Peyer's patch (tissue), 4 donors: ENCODE data around the gene USP34.

Source experiments
- POLR2A ChIP-seq, 2 donors: fragments of 450-650 bp; IDR thresholded peaks; one replicate each; pipeline ENCODE4 v1.5.1; 2017; ENCODE audit warnings: antibody characterized with exemption in 2 of 2, mild to moderate bottlenecking in 2 of 2, moderate library complexity in 2 of 2
- TF ChIP-seq, protein P1 (sequence below), 6 experiments: fragments of 450-650 bp in 4 of 6; fragments of 200-600 bp in 2 of 6; sonication (generic) in 1 of 6; IDR thresholded peaks; one replicate each; pipeline ENCODE4 v1.5.1; 2017 to 2019; ENCODE audit warnings: antibody characterized with exemption in 6 of 6, mild to moderate bottlenecking in 3 of 6, moderate library complexity in 1 of 6

DNA sequence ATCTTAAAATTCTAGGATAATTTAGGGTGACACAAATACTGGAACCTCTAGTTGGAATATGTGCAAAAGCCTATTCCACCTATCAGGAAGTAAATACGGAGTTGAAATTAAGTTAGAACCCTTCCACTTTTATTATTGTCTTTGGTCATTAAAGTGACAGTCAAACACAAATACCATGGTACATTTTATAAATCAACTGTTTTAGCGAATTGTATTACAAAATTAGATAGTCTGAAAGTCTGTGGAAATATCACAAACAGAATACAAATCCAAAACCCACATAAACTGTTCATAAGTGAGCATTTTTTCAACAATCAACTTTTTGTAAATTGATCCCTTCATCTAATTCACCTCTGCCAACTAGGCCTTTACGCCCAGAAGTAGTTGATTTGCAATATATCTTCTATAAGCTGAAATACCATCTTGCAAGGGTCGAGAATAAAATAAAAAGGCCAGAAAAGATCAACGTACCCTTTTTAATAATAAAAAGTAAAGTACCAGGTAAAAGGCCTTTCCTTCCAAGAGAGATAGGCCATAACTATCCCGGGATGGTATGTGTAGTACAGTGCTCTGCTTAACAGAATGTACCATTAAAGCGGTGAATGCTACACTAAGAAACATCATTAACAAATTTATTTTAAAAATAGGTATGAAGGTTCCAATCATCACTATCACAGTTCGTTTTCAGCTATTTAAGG lies 1.3 kb downstream of the USP34 start:
- TF ChIP-seq, protein P1, sequence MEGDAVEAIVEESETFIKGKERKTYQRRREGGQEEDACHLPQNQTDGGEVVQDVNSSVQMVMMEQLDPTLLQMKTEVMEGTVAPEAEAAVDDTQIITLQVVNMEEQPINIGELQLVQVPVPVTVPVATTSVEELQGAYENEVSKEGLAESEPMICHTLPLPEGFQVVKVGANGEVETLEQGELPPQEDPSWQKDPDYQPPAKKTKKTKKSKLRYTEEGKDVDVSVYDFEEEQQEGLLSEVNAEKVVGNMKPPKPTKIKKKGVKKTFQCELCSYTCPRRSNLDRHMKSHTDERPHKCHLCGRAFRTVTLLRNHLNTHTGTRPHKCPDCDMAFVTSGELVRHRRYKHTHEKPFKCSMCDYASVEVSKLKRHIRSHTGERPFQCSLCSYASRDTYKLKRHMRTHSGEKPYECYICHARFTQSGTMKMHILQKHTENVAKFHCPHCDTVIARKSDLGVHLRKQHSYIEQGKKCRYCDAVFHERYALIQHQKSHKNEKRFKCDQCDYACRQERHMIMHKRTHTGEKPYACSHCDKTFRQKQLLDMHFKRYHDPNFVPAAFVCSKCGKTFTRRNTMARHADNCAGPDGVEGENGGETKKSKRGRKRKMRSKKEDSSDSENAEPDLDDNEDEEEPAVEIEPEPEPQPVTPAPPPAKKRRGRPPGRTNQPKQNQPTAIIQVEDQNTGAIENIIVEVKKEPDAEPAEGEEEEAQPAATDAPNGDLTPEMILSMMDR (IDR thresholded peaks at IDR 0.05), result no peak
- TF ChIP-seq POLR2A (IDR thresholded peaks at IDR 0.05), result no peak
